NCI-H2081 (cell line): ENCODE results near the gene CAMKK2.

ENCODE experiments used
- DNase-seq, 2 experiments: peaks; one replicate each; lab custom pipeline; 2025; lab: John Stamatoyannopoulos, UW

Gene CAMKK2

GRCh38 chr12:121196902-121197301 is 99.6 kb downstream of the CAMKK2 start:
- no peak for DNase-seq

- no peak for DNase-seq
Observed at GRCh38 chr12:121191151-121191550, 105.4 kb downstream of the CAMKK2 start.

GRCh38 chr12:121190523-121191031 is 105.9 kb downstream of the CAMKK2 start:
- DNase-seq, result no peak

DNA sequence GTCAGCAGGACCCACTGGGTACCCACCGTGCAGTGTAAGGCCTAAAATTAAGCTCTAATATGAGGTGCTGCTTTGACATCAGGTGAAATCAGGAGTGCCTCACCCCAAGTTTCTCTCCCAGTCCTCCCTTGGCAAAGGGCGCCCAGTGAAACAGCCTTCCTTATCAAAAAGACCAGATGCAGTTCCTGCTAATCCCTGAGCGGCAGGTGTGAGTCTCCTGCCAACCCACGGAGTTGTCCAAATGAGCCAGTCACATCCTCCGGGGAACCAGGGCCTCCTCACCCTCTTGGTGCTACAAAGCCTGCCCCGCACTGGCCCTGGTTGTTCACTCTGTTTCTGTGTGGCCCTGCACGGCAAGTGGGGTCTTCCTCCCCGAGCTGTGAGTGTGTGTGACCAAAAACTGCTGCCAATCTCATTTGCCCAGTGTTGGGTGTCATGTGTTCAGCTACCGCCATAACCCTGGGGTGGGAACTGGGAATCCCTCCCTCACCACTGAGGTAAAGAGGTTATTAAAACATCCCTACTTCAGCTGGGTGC is 106.8 kb downstream of the CAMKK2 start:
- DNase-seq, result no peak

GRCh38 chr12:121189131-121189530 is 107.4 kb downstream of the CAMKK2 start:
- DNase-seq, result no peak

- DNase-seq, result no peak
Observed at GRCh38 chr12:121188227-121188626, 108.3 kb downstream of the CAMKK2 start.
